Gastroesophageal sphincter (tissue), 4 donors: ENCODE measurements around the gene INPP5D. TPM values are rescaled to one million over a fixed set of nuclear protein-coding genes. Genes with fewer than 3 reads are reported as not detected.
"Not testable (repeated sequence)": the region's sequence is repeated elsewhere in the genome, so short reads cannot be mapped to it uniquely, and the experiment has no call there.

Experiments
- ATAC-seq: fragments of 150-250 bp; one replicate; pipeline ENCODE4 v1.9.1; 2016; ENCODE audit warnings: mild to moderate bottlenecking, moderate library complexity
- H3K27ac ChIP-seq, 4 donors: fragments of 200-600 bp; sonication (generic) in 3 of 4; 1 replicate in 3 of 4; 2 replicates in 1 of 4; pipeline ENCODE4 v1.5.1; 2016 to 2019
- H3K27me3 ChIP-seq: fragments of 200-600 bp; sonication (generic); one replicate; pipeline ENCODE4 v1.5.1; 2019
- H3K36me3 ChIP-seq, 2 donors: fragments of 200-600 bp; sonication (generic); one replicate each; pipeline ENCODE4 v1.5.1; 2019; ENCODE audit warnings: control low read depth in 1 of 2
- H3K4me1 ChIP-seq, 3 donors: fragments of 200-600 bp; sonication (generic); 1 replicate in 2 of 3; 2 replicates in 1 of 3; pipeline ENCODE4 v1.5.1; 2016 to 2019; ENCODE audit warnings: control low read depth in 2 of 3
- H3K4me3 ChIP-seq, 2 donors: fragments of 200-600 bp; sonication (generic); one replicate each; pipeline ENCODE4 v1.5.1; 2019; ENCODE audit warnings: mild to moderate bottlenecking in 1 of 2, moderate library complexity in 1 of 2
- H3K9me3 ChIP-seq, 3 donors: fragments of 200-600 bp; sonication (generic); one replicate each; pipeline ENCODE4 v1.5.1; 2017 to 2019; ENCODE audit warnings: control low read depth in 2 of 3
- EP300 ChIP-seq: sonication (generic); formaldehyde crosslinking; IDR thresholded peaks from one replicate; pipeline ENCODE4 v1.6.1; 2017; ENCODE audit warnings: antibody characterized with exemption, mild to moderate bottlenecking
- POLR2A ChIP-seq, 2 donors: fragments of 450-650 bp; IDR thresholded peaks; one replicate each; pipeline ENCODE4 v1.6.1; 2017; ENCODE audit warnings: antibody characterized with exemption in 2 of 2, mild to moderate bottlenecking in 2 of 2, moderate library complexity in 1 of 2
- POLR2AphosphoS5 ChIP-seq: sonication (generic); formaldehyde crosslinking; IDR thresholded peaks from one replicate; pipeline ENCODE4 v1.6.1; 2017; ENCODE audit warnings: antibody characterized with exemption
- WGBS, 2 donors: methylation state at CpG; one replicate each; pipeline ENCODE4 v1.1.5; 2018; ENCODE audit warnings: low coverage in 1 of 2; 5-methylcytosine and 5-hydroxymethylcytosine counted together
- total RNA-seq, 4 donors: library from RNA; depleted of rRNA; stranded (reverse); fragments of >200 nt; gene quantifications; one replicate each; pipeline ENCODE4 v1.1.0, GENCODE V29; 2016
- TF ChIP-seq, protein P1 (sequence below), 4 experiments: fragments of 200-600 bp in 2 of 4; fragments of 450-650 bp in 2 of 4; sonication (generic) in 1 of 4; IDR thresholded peaks; one replicate each; pipeline ENCODE4 v1.5.1; 2017 to 2019; ENCODE audit warnings: antibody characterized with exemption in 4 of 4, mild to moderate bottlenecking in 2 of 4, moderate library complexity in 2 of 4

Gene INPP5D
- total RNA-seq, 4 donors from 2014 or later: 6.5 to 12.4 (median 9.3) TPM

DNA sequence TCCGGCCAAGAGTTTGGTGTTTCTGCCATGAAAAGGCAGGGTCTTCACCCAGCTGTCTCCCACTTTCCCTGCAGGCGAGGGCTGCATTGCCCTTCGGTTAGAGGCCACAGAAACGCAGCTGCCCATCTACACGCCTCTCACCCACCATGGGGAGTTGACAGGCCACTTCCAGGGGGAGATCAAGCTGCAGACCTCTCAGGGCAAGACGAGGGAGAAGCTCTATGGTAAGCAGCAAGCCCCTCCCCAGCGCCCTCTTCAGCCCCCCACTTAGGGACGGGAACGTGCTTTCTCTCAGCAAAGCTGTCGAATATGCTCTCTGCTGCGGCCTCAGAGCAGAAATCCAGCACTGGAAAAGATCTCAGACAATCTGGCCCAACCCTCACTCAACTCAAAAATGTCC is 133.6 kb downstream of the INPP5D start:
- no peak overlapping the region for H3K27ac ChIP-seq
- TF ChIP-seq EP300: no peak
- TF ChIP-seq, protein P1, sequence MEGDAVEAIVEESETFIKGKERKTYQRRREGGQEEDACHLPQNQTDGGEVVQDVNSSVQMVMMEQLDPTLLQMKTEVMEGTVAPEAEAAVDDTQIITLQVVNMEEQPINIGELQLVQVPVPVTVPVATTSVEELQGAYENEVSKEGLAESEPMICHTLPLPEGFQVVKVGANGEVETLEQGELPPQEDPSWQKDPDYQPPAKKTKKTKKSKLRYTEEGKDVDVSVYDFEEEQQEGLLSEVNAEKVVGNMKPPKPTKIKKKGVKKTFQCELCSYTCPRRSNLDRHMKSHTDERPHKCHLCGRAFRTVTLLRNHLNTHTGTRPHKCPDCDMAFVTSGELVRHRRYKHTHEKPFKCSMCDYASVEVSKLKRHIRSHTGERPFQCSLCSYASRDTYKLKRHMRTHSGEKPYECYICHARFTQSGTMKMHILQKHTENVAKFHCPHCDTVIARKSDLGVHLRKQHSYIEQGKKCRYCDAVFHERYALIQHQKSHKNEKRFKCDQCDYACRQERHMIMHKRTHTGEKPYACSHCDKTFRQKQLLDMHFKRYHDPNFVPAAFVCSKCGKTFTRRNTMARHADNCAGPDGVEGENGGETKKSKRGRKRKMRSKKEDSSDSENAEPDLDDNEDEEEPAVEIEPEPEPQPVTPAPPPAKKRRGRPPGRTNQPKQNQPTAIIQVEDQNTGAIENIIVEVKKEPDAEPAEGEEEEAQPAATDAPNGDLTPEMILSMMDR (IDR thresholded peaks at IDR 0.05): no peak
- no peak for TF ChIP-seq POLR2A (IDR thresholded peaks at IDR 0.05)
- no peak for TF ChIP-seq POLR2AphosphoS5
- H3K4me1 ChIP-seq: no peaks in the 10 kb centered on the region
- ATAC-seq: no peak
- H3K4me3 ChIP-seq: no peak overlapping the region
- no peaks in the 10 kb centered on the region for H3K27me3 ChIP-seq
- 50 to 89% methylated on average over 2 of the region's 11 CpGs for WGBS, 2 donors
- no peaks in the 10 kb centered on the region for H3K9me3 ChIP-seq
- H3K36me3 ChIP-seq: peaks cover 0 to 42% of the 10 kb centered on the region in 2 donors

GRCh38 chr2:233195027-233195426 is 134.9 kb downstream of the INPP5D start:
- no peak overlapping the region for H3K4me3 ChIP-seq
- H3K9me3 ChIP-seq: no peaks in the 10 kb centered on the region
- H3K27ac ChIP-seq: no peak overlapping the region
- no peak for TF ChIP-seq POLR2A (IDR thresholded peaks at IDR 0.05)
- TF ChIP-seq EP300: no peak
- TF ChIP-seq POLR2AphosphoS5: no peak
- TF ChIP-seq, protein P1 (IDR thresholded peaks at IDR 0.05): no peak
- H3K4me1 ChIP-seq: no peaks in the 10 kb centered on the region
- no peaks in the 10 kb centered on the region for H3K27me3 ChIP-seq
- no peak for ATAC-seq
- H3K36me3 ChIP-seq: peaks cover 0 to 31% of the 10 kb centered on the region in 2 donors
- WGBS, 2 donors: 80 to 100% methylated on average over 1 of the region's 5 CpGs

- Histone ChIP-seq H3K9me3 (peaks cover 0 to 3% (median 0%) of the 10 kb centered on the region in 3 donors), H3K4me1 (no peaks in the 10 kb centered on the region), H3K36me3 (peaks cover 0 to 33% of the 10 kb centered on the region in 2 donors), H3K27ac (no peak overlapping the region), H3K27me3 (no peaks in the 10 kb centered on the region), H3K4me3 (no peak overlapping the region)
- no peak for TF ChIP-seq POLR2AphosphoS5
- no peak for TF ChIP-seq EP300
- TF ChIP-seq POLR2A (IDR thresholded peaks at IDR 0.05): no peak
- TF ChIP-seq, protein P1 (IDR thresholded peaks at IDR 0.05): no peak
- ATAC-seq: no peak
- 63 to 85% methylated on average over 1 to 3 of the region's 6 CpGs for WGBS, 2 donors
These were observed 136.9 kb downstream of the INPP5D start for GRCh38 chr2:233197022-233197421.

- Histone ChIP-seq H3K36me3 (peaks cover 0 to 42% of the 10 kb centered on the region in 2 donors), H3K27ac (no peak overlapping the region), H3K27me3 (no peaks in the 10 kb centered on the region), H3K9me3 (peaks cover 0 to 13% (median 0%) of the 10 kb centered on the region in 3 donors), H3K4me3 (no peak overlapping the region), H3K4me1 (no peaks in the 10 kb centered on the region)
- 97% methylated on average over 5 of the region's 12 CpGs; no CpG with 5 or more reads in 1 of the 2 donors for WGBS, 2 donors
- ATAC-seq: no peak
- TF ChIP-seq POLR2AphosphoS5 (no peak), EP300 (no peak)
These were observed 137.9 kb downstream of the INPP5D start for GRCh38 chr2:233198026-233198425.

DNA sequence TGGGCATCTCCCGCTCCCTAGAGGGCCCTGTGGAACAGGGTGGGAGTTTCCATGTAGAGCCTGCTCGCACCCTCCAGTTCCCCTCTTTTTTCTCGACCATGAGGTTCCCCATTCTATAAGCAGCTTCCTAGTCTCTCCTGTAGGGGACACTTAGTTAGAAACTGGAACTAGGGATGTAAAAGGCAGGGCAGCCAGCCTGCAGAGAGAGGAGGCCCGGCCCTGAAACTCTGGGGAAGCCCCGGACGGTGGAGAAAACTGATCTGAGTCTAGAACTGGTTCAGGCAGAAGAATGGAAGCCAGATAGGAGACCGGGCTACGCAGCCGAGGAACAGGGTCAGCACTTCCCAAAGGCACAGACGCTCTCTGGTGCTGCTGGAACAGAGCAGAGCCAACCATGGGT is 139.7 kb downstream of the INPP5D start:
- no peak overlapping the region for H3K27ac ChIP-seq
- WGBS, 2 donors: 87 to 88% methylated on average over 3 of the region's 10 CpGs
- H3K27me3 ChIP-seq: no peaks in the 10 kb centered on the region
- peaks cover 0 to 49% of the 10 kb centered on the region in 2 donors for H3K36me3 ChIP-seq
- no peak for TF ChIP-seq POLR2A (IDR thresholded peaks at IDR 0.05)
- no peaks in the 10 kb centered on the region for H3K4me1 ChIP-seq
- no peak for ATAC-seq
- no peak overlapping the region for H3K4me3 ChIP-seq
- H3K9me3 ChIP-seq: peaks cover 0 to 25% (median 0%) of the 10 kb centered on the region in 3 donors

- Histone ChIP-seq H3K36me3 (peaks cover 0 to 44% of the 10 kb centered on the region in 2 donors), H3K9me3 (peaks cover 0 to 25% (median 0%) of the 10 kb centered on the region in 3 donors)
- 83 to 100% methylated on average over 1 to 4 of the region's 5 CpGs for WGBS, 2 donors
- H3K27ac ChIP-seq, H3K27me3 ChIP-seq, H3K4me1 ChIP-seq, H3K4me3 ChIP-seq, ATAC-seq: not testable (repeated sequence)
These were observed 140.6 kb downstream of the INPP5D start for GRCh38 chr2:233200790-233201189.
